Body of pancreas (tissue), 4 donors: ENCODE results near the gene CDS1.

Experiments used
- POLR2A ChIP-seq, 3 donors: fragments of 450-650 bp; IDR thresholded peaks; one replicate each; pipeline ENCODE4 v1.6.1; 2016; ENCODE audit warnings: antibody characterized with exemption in 3 of 3, mild to moderate bottlenecking in 2 of 3
- TF ChIP-seq, protein P1 (sequence below), 7 experiments: fragments of 450-650 bp in 4 of 7; fragments of 200-600 bp in 3 of 7; sonication (generic) in 3 of 7; IDR thresholded peaks; one replicate each; pipeline ENCODE4 v1.5.1; 2016 to 2019; ENCODE audit warnings: antibody characterized with exemption in 7 of 7

DNA sequence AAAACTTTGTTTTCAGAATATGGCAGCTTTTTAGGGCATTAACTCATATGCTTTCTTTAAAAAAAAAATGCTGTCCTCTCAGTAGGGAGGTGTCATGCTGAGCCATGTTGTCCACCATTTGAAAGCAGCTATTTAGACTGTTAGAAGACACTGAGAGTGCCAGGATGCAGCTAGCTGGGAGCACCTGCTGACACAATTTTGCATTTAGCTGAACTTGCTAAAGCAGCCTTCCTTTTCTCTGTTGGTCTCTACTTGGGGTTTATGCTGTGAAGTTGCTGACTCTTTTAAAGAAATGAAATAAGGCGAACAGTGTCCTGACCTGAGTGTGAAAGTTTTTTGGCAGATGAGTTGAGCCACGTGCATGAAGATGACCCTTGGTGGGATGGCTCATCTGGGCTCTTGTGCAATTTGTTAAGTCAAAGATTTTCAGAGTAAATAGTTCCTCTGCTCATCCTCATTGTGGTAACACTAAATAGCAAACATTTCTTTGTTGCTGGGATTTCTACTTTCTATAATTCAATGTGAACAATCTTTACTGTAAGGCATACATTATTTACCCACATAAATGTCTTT lies 64.5 kb downstream of the CDS1 start:
- TF ChIP-seq, protein P1, sequence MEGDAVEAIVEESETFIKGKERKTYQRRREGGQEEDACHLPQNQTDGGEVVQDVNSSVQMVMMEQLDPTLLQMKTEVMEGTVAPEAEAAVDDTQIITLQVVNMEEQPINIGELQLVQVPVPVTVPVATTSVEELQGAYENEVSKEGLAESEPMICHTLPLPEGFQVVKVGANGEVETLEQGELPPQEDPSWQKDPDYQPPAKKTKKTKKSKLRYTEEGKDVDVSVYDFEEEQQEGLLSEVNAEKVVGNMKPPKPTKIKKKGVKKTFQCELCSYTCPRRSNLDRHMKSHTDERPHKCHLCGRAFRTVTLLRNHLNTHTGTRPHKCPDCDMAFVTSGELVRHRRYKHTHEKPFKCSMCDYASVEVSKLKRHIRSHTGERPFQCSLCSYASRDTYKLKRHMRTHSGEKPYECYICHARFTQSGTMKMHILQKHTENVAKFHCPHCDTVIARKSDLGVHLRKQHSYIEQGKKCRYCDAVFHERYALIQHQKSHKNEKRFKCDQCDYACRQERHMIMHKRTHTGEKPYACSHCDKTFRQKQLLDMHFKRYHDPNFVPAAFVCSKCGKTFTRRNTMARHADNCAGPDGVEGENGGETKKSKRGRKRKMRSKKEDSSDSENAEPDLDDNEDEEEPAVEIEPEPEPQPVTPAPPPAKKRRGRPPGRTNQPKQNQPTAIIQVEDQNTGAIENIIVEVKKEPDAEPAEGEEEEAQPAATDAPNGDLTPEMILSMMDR (IDR thresholded peaks at IDR 0.05) = no peak
- no peak for TF ChIP-seq POLR2A (IDR thresholded peaks at IDR 0.05)
